K562 (cell line): ENCODE measurements around the gene MLLT3. TPM values are rescaled to one million over a fixed set of nuclear protein-coding genes. Genes with fewer than 3 reads are reported as not detected.

Experiments
- ATAC-seq: fragments of 200-7000 bp; cut with Tn5 transposase; 3 replicates; pipeline ENCODE4 v1.9.1; 2020; ENCODE audit warnings: moderate library complexity
- BruUV-seq: library from RNA; stranded (reverse); fragments of 400-500 nt; replicated peaks from 2 replicates; lab custom pipeline; 2021; lab: Mats Ljungman, UMichigan
- CTCF ChIA-PET: fragments of 300-600 bp; formaldehyde crosslinking; extraction: SDS; loops from one replicate; lab custom pipeline; 2021; ENCODE audit warnings: low intra/inter-chr PET ratio; lab: Yijun Ruan, JAX
- POLR2A ChIA-PET: fragments of 300-600, 350-650 bp; sonication (Branson Sonifier 250); formaldehyde crosslinking; extraction: SDS; loops from one replicate; lab custom pipeline; 2021; ENCODE audit warnings: antibody characterized with exemption, inconsistent platforms; lab: Yijun Ruan, JAX
- DNase-seq, 4 experiments: peaks; one replicate each; pipeline versions ENCODE4 v3.0.0 to v3.0.0-alpha.2; 2011 to 2018; ENCODE audit warnings: low spot score in 3 of 4, mixed read lengths in 3 of 4; ENCODE audit errors: extremely low read depth in 1 of 4
- FAIRE-seq: peaks from 2 replicates; lab custom pipeline; 2011; peaks lifted over from hg19 to GRCh38; lab: Jason Lieb, UNC
- H2AFZ ChIP-seq: 2 replicates; pipeline ENCODE4 v1.6.0; 2011; ENCODE audit warnings: low read depth, low read length, control low read depth, inconsistent platforms
- H3K27ac ChIP-seq: fragments of 200-600 bp; 3 replicates; pipeline ENCODE4 v1.8.0; 2011; ENCODE audit warnings: low read depth, mild to moderate bottlenecking, control low read depth, inconsistent platforms, low read length, moderate library complexity, mixed read lengths; ENCODE audit errors: extremely low read depth
- H3K27me3 ChIP-seq, 2 experiments: fragments of 300-600 bp in 1 of 2; 2 replicates in 1 of 2; 3 replicates in 1 of 2; pipeline versions ENCODE4 v1.6.0 to v1.8.0; 2011; ENCODE audit warnings: inconsistent platforms in 2 of 2, low read length in 2 of 2, mild to moderate bottlenecking in 1 of 2, mixed read lengths in 1 of 2, moderate library complexity in 1 of 2; ENCODE audit not compliant: control insufficient read depth in 2 of 2, insufficient read depth in 2 of 2
- H3K36me3 ChIP-seq: fragments of 300-600 bp; 3 replicates; pipeline ENCODE4 v1.8.0; 2011; ENCODE audit warnings: mild to moderate bottlenecking, low read length, inconsistent platforms; ENCODE audit not compliant: control insufficient read depth, insufficient read depth
- H3K4me1 ChIP-seq, 2 experiments: fragments of 200-600 bp in 1 of 2; replicated peaks in 1 of 2; 2 replicates in 1 of 2; 3 replicates in 1 of 2; pipeline versions ENCODE4 v1.5.1 to v1.8.0; 2011; ENCODE audit warnings: inconsistent platforms in 2 of 2, low read length in 2 of 2, mild to moderate bottlenecking in 1 of 2, mixed read lengths in 1 of 2, moderate library complexity in 1 of 2; ENCODE audit not compliant: control insufficient read depth in 2 of 2, insufficient read depth in 2 of 2
- H3K4me2 ChIP-seq: 2 replicates; pipeline ENCODE4 v1.6.1; 2011; ENCODE audit warnings: low read length, control low read depth, inconsistent platforms, mixed read lengths; ENCODE audit not compliant: insufficient read depth
- H3K4me3 ChIP-seq: fragments of 200-600 bp; sonication (generic), shearing (Covaris generic); 2 replicates; pipeline ENCODE4 v1.5.1; 2016; ENCODE audit warnings: control low read depth, inconsistent platforms
- H3K79me2 ChIP-seq: fragments of 200-600 bp; 3 replicates; pipeline ENCODE4 v1.8.0; 2011; ENCODE audit warnings: low read length, inconsistent platforms; ENCODE audit not compliant: control insufficient read depth, insufficient read depth
- H3K9ac ChIP-seq, 2 experiments: 2 replicates each; pipeline versions ENCODE4 v1.6.0 to v1.6.1; 2011; ENCODE audit warnings: low read depth in 2 of 2, low read length in 2 of 2, control low read depth in 1 of 2, inconsistent platforms in 1 of 2, mild to moderate bottlenecking in 1 of 2, mixed read lengths in 1 of 2; ENCODE audit not compliant: insufficient read depth in 1 of 2
- H3K9me1 ChIP-seq: one replicate; pipeline ENCODE4 v1.6.0; 2011; ENCODE audit warnings: inconsistent platforms, mild to moderate bottlenecking, low read length, moderate library complexity; ENCODE audit not compliant: control insufficient read depth, insufficient read depth
- H3K9me3 ChIP-seq: replicated peaks from 2 replicates; pipeline ENCODE4 v1.5.1; 2011; ENCODE audit warnings: low read depth, low read length, inconsistent platforms; ENCODE audit not compliant: control insufficient read depth, insufficient read depth
- H4K20me1 ChIP-seq: replicated peaks from 2 replicates; pipeline ENCODE4 v1.6.1; 2011; ENCODE audit warnings: low read length, inconsistent platforms, mixed read lengths; ENCODE audit not compliant: control insufficient read depth, insufficient read depth
- ERF ChIP-seq: fragments of 450-650 bp; formaldehyde crosslinking; IDR thresholded peaks from 2 replicates; pipeline ENCODE4 v1.4.0; 2020; ENCODE audit warnings: mild to moderate bottlenecking, mixed read lengths
- GTF2E2 ChIP-seq: fragments of 200-800 bp; sonication (Bioruptor generic); IDR thresholded peaks from 2 replicates; pipeline ENCODE4 v1.6.1; 2016; ENCODE audit warnings: missing genetic modification characterization, missing compliant biosample characterization
- ILK ChIP-seq: fragments of 450-650 bp; IDR thresholded peaks from 2 replicates; pipeline ENCODE4 v1.6.1; 2016; ENCODE audit warnings: missing genetic modification characterization, low read depth, mild to moderate bottlenecking, missing compliant biosample characterization, moderate library complexity, borderline replicate concordance
- LARP7 ChIP-seq: fragments of 450-650 bp; IDR thresholded peaks from 2 replicates; pipeline ENCODE4 v1.6.1; 2016
- REST ChIP-seq, 2 experiments: fragments of 450-650 bp; formaldehyde crosslinking in 1 of 2; IDR thresholded peaks; 2 replicates each; pipeline versions ENCODE4 v1.4.0 to v1.6.1; 2014 to 2020; ENCODE audit warnings: mild to moderate bottlenecking in 2 of 2, borderline replicate concordance in 1 of 2, low read depth in 1 of 2
- SPI1 ChIP-seq: IDR thresholded peaks from 2 replicates; pipeline ENCODE4 v1.6.1; 2011; ENCODE audit warnings: low read depth, low read length, control low read depth, borderline replicate concordance
- ZBTB8A ChIP-seq: fragments of 450-650 bp; IDR thresholded peaks from 2 replicates; pipeline ENCODE4 v1.6.1; 2018; ENCODE audit warnings: mild to moderate bottlenecking, moderate library complexity; ENCODE audit not compliant: partially characterized antibody
- ZNF124 ChIP-seq: sonication (generic); formaldehyde crosslinking; IDR thresholded peaks from 2 replicates; pipeline ENCODE4 v1.8.1; 2022; ENCODE audit warnings: missing genetic modification reagents
- ZNF398 ChIP-seq: fragments of 250-450 bp; sonication (Bioruptor Pico); IDR thresholded peaks from 2 replicates; pipeline ENCODE4 v1.8.0; 2021; ENCODE audit warnings: moderate library complexity, mild to moderate bottlenecking, inconsistent platforms
- WGBS: fragments of 100-300 bp; shearing (Covaris generic); methylation state at CpG from one replicate; pipeline ENCODE4 v1.1.6; 2016; ENCODE audit warnings: low coverage, mixed read lengths; ENCODE audit not compliant: insufficient coverage; ENCODE audit errors: missing lambda C conversion rate; 5-methylcytosine and 5-hydroxymethylcytosine counted together
- in situ Hi-C: fragments of 300-500 bp; cut with MboI; formaldehyde crosslinking; loops from 4 replicates; pipeline ENCODE4 v1.15.0; 2018; ENCODE audit warnings: inconsistent platforms, mixed read lengths
- intact Hi-C: fragments of 100-400 bp; cut with micrococcal nuclease; formaldehyde crosslinking; loops from 2 replicates; pipeline ENCODE4 v1.14.2; 2022
- polyA plus RNA-seq, 8 experiments: library from polyadenylated mRNA; depleted of rRNA in 4 of 8; stranded (reverse) in 5 of 8; unstranded in 3 of 8; fragments of >200 nt; fragmentation: Nextera tagmentation in 2 of 8; fragmentation: Illumina TruSeq in 1 of 8; extraction: Ambion mirVana in 2 of 8; extraction: Trizol in 1 of 8; gene quantifications; 2 replicates each; pipeline versions ENCODE4 v1.2.1 to v1.2.3, GENCODE V29; 2011 to 2014; ENCODE audit warnings: inconsistent platforms in 1 of 8, missing spikeins in 1 of 8
- total RNA-seq, 7 experiments: library from RNA; depleted of rRNA in 6 of 7; stranded (reverse); fragments of >200 nt in 6 of 7; fragmentation: Illumina TruSeq in 2 of 7; extraction: Trizol in 2 of 7; gene quantifications; 2 replicates each; pipeline versions ENCODE4 v1.2.1 to v1.2.3, GENCODE V29; 2011 to 2021; ENCODE audit warnings: low replicate concordance in 1 of 7

MLLT3 gene
- total and polyA plus RNA-seq, 9 of the 15 experiments (the other 6 are each of a cell fraction or from before 2014, with no cell fraction given), result 0.07 to 0.42 (median 0.22) TPM; not detected in 4

- no peaks in the 10 kb centered on the region for H3K4me1 ChIP-seq
- POLR2A ChIA-PET, result no interaction called here
- WGBS, result 0% methylated on average over 3 of the region's 3 CpGs
- in situ Hi-C loops (no loop called here), intact Hi-C loops (no loop called here)
- no peaks in the 10 kb centered on the region for H3K9me1 ChIP-seq
- FAIRE-seq (no peak), ATAC-seq (no peak)
- H4K20me1 ChIP-seq, result no peaks in the 10 kb centered on the region
- H3K9me3 ChIP-seq, result no peaks in the 10 kb centered on the region
- TF ChIP-seq GTF2E2 (tag) (no peak), ILK (tag) (no peak), ZNF124 (no peak), SPI1 (no peak), ZBTB8A (no peak), ERF (CRISPR knock-in tag) (no peak), LARP7 (no peak), REST (IDR thresholded peaks at IDR 0.05; ENCODE audit: borderline replicate concordance) (no peak), REST (CRISPR knock-in tag; IDR thresholded peaks at IDR 0.05; ENCODE audit: low read depth) (no peak), ZNF398 (CRISPR knock-in tag) (no peak)
- TF ChIP-seq, all 486 proteins: peak for 0
- no peak overlapping the region for H3K4me2 ChIP-seq
- no peaks in the 10 kb centered on the region for H3K27me3 ChIP-seq
- H3K4me3 ChIP-seq, result no peak overlapping the region
- H2AFZ ChIP-seq, result no peak overlapping the region
- no peak for DNase-seq
- CTCF ChIA-PET, result no interaction called here
- no peak overlapping the region for H3K9ac ChIP-seq
- no TSS peak for BruUV-seq
- H3K36me3 ChIP-seq, result no peaks in the 10 kb centered on the region
- H3K79me2 ChIP-seq, result no peaks in the 10 kb centered on the region
- H3K27ac ChIP-seq, result no peak overlapping the region
Measured at GRCh38 chr9:20378851-20379250, 243.4 kb downstream of the MLLT3 start.
